ENCODE measurements around the gene YBEY. TPM values are rescaled to one million over a fixed set of nuclear protein-coding genes. Genes with fewer than 3 reads are reported as not detected.
A peak's percentile ranks its signal among the peaks of the same experiment; 100 is the strongest.

Gene YBEY
- total and polyA plus RNA-seq, 4 donors, result 7.7 to 16.7 (median 13.5) TPM

DNA sequence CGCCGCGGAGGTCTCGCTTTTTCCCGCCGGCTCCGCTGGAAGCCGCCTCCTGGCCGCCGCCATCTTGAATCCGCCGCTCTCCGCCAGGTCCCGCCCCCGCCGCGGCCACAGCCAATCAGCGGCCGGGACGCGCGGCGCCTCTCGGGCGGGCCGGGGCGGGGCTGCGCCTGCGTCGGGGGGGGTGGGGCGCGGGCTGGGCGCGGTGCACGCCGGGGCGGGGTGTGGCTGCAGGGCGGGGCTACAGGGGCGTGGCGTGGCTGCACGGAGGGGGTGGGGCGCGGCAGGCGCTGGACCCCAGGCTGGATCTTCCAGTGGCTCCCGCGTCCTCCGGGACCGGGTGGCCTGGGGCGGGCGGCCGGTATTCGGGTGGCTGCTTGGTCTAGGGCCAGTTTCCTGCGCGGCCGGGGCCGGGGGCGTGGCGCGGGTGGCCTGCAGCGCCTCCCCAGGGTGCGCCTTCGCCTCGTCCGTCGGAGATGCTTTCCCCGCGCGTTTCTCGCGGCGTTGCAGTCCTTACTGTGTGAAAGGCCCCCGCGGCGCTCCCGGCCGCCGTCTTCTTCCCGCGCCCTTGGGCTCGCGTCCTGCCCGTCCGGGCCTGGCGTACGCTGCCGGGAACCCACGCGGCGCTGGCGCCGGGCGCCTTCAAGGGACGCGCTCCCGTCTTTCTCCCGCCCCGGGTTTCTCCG, 38.4 kb downstream of the YBEY start:
- Histone ChIP-seq H3K9me3 (ENCODE audit: control insufficient read depth, low read length) (no peaks in the 10 kb centered on the region), H3K4me3 (ENCODE audit: low read length in 2 of 2) (peak overlapping the region; percentile 80 to 95), H3K4me1 (ENCODE audit: control insufficient read depth in 1 of 2, insufficient read depth in 2 of 2, low read length in 2 of 2) (no peaks in the 10 kb centered on the region), H3K36me3 (ENCODE audit: control insufficient read depth in 1 of 2, insufficient read depth in 2 of 2, low read length in 1 of 2) (no peaks in the 10 kb centered on the region), H3K27me3 (ENCODE audit: control insufficient read depth in 1 of 2, insufficient read depth in 2 of 2, low read length in 1 of 2) (no peaks in the 10 kb centered on the region), H3K27ac (ENCODE audit: low read depth in 1 of 2, low read length in 2 of 2) (peak overlapping the region in 1 of 2 donors; percentile 87)
- 1% methylated on average over 74 to 98 of the region's 98 CpGs for WGBS, 2 donors
- ATAC-seq (ENCODE audit: low FRiP score), result peak; percentile 95
- peak; percentile 90 to 95 for DNase-seq
- intact Hi-C loops (cut with DNase I), result loop anchor here (2.0 to 5.0 kb wide), 4 partner anchors 37 to 142 kb away; partner anchors contain the start of genes YBEY (in 2 of the 2), LSS (in 1 of the 2), MCM3AP (in 1 of the 2) and SPATC1L (in 1 of the 2)

DNA sequence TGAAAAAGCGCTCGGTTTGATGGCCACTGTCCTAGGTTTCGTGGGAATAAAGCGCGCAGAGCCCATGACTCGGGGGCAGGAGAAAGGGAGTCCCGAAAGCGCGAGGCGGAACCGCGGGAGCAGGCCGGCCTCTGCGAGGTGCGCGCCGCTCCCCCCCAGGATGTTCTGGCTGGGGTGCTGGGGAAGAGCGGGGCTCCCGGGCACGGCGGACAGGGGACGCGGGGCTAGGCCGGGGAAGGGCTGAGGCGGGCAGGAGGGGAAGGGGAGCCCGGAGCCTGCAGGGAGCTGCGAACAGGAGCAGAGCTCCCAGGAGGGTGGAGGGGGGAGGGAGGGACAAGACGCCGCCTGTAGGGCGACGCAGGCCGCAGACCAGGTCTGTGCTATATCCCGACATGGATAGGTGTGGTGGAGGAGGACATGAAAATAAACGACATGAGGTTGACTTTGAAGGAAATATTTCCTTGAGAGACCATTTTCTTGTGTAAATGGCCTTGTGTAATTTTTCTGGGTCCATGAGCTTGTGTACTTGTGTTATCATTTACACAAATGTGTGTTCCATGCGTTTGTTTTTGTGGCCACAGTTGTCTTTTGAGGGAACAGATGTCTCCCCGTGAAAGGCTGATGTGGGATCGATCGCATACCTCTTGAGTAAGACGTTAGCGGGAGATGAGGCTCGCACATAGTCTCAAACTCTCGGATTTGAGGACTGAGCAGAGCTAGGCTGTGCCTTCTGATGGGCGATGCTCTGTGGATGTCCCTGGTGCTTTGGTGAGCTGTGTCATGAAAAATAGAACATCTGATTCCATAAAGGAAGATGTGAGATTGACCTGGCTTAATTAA, 39.2 kb downstream of the YBEY start:
- WGBS, 2 donors, result 10% methylated on average over 41 to 43 of the region's 43 CpGs
- peak; percentile 59 to 82 for DNase-seq

DNA sequence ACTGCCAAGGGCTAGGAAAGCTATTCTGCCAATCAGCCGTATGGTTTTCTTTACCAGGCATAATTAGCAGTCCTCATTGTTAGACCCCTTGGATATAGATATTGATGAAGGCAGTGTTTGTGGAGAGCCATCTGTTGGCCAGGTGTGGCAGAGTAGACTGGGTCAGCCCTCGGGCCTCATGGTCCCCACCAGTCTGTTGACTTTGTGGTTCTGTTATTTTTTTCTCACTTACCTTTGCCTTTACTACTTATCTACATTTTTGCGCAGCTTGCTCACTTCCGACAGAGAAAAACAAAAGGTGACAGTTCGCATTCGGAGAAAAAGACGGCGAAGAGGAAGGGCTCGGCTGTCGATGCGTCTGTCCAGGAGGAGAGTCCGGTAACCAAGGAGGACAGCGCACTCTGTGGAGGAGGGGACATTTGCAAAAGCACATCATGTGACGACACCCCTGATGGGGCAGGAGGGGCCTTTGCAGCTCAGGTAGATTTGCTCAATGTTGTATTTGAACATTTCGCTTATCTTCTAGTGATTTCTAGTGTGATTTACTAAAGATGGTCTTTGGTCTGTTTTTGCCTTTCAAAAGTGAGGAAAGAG, 40.1 kb downstream of the YBEY start:
- WGBS, 2 donors, result 95% methylated on average over 15 of the region's 15 CpGs
- Histone ChIP-seq H3K4me3 (ENCODE audit: low read length in 2 of 2) (no peak overlapping the region), H3K36me3 (ENCODE audit: control insufficient read depth in 1 of 2, insufficient read depth in 2 of 2, low read length in 1 of 2) (peaks cover 0 to 1% of the 10 kb centered on the region in 2 donors), H3K27me3 (ENCODE audit: control insufficient read depth in 1 of 2, insufficient read depth in 2 of 2, low read length in 1 of 2) (no peaks in the 10 kb centered on the region), H3K4me1 (ENCODE audit: control insufficient read depth in 1 of 2, insufficient read depth in 2 of 2, low read length in 2 of 2) (no peaks in the 10 kb centered on the region), H3K9me3 (ENCODE audit: control insufficient read depth, low read length) (no peaks in the 10 kb centered on the region), H3K27ac (ENCODE audit: low read depth in 1 of 2, low read length in 2 of 2) (no peak overlapping the region)
- intact Hi-C loops (cut with DNase I), result no loop called here
- ATAC-seq (ENCODE audit: low FRiP score), result no peak
- no peak for DNase-seq

More for the DNA sequence above, 39.2 kb downstream of the YBEY start:
- no peaks in the 10 kb centered on the region for H3K4me1 ChIP-seq (ENCODE audit: control insufficient read depth in 1 of 2, insufficient read depth in 2 of 2, low read length in 2 of 2)
- H3K27ac ChIP-seq (ENCODE audit: low read depth in 1 of 2, low read length in 2 of 2), result peak overlapping the region in 1 of 2 donors; percentile 62
- peaks cover 0 to 1% of the 10 kb centered on the region in 2 donors for H3K36me3 ChIP-seq (ENCODE audit: control insufficient read depth in 1 of 2, insufficient read depth in 2 of 2, low read length in 1 of 2)
- peak overlapping the region; percentile 67 to 80 for H3K4me3 ChIP-seq (ENCODE audit: low read length in 2 of 2)
- no peaks in the 10 kb centered on the region for H3K27me3 ChIP-seq (ENCODE audit: control insufficient read depth in 1 of 2, insufficient read depth in 2 of 2, low read length in 1 of 2)
- H3K9me3 ChIP-seq (ENCODE audit: control insufficient read depth, low read length), result no peaks in the 10 kb centered on the region
- ATAC-seq (ENCODE audit: low FRiP score), result no peak
- intact Hi-C loops (cut with DNase I), result loop anchor here in 1 of 2 donors (2.0 kb wide), 1 partner anchor 38 kb away; the partner anchor contains the start of gene YBEY

DNA sequence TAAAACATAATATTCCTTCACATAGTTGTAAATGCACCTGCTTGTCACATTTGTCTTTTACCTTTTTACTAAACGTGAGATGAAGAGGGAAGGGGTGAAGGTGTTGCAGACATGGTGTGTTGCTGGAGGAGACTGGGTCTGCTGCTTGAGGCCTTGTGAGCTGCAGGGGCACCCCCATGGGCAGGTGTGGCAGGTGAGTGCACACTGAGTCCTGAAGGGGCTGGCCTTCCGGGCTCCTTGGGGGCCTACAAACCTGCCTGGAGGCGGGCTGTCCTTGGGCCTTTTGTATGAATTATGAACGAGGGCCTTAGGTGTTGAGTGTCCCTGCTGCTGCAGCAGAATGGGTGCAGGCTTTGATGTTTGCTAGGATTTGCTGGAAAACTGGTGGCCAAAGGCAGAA, 41.6 kb downstream of the YBEY start:
- no peaks in the 10 kb centered on the region for H3K27me3 ChIP-seq (ENCODE audit: control insufficient read depth in 1 of 2, insufficient read depth in 2 of 2, low read length in 1 of 2)
- no peak overlapping the region for H3K4me3 ChIP-seq (ENCODE audit: low read length in 2 of 2)
- DNase-seq, result no peak
- no peak overlapping the region for H3K27ac ChIP-seq (ENCODE audit: low read depth in 1 of 2, low read length in 2 of 2)
- intact Hi-C loops (cut with DNase I), result no loop called here
- H3K36me3 ChIP-seq (ENCODE audit: control insufficient read depth in 1 of 2, insufficient read depth in 2 of 2, low read length in 1 of 2), result peaks cover 0 to 1% of the 10 kb centered on the region in 2 donors
- ATAC-seq (ENCODE audit: low FRiP score), result no peak
- H3K9me3 ChIP-seq (ENCODE audit: control insufficient read depth, low read length), result no peaks in the 10 kb centered on the region
- WGBS, 2 donors, result 80 to 92% methylated on average over 4 of the region's 4 CpGs
- H3K4me1 ChIP-seq (ENCODE audit: control insufficient read depth in 1 of 2, insufficient read depth in 2 of 2, low read length in 2 of 2), result no peaks in the 10 kb centered on the region

DNA sequence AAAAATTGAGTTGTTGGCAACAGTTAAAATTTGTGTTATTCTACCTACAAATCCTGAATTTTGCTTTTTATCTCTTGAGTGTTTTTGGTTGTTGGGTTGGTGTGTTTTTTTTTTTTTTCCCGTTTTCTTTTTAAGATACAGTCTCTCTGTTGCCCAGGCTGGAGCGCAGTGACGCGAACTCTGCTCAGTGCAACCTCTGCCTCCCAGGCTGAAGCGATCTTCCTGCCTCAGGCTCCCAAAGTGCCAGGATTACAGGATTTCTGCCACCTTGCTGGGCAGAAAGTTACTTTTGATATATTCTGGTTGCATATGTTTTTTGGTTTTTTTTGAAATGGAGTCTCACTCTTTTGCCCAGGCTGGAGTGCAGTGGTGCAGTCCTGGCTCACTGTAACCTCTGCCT, 42.0 kb downstream of the YBEY start:
- DNase-seq, result no peak
- H3K4me1 ChIP-seq (ENCODE audit: control insufficient read depth in 1 of 2, insufficient read depth in 2 of 2, low read length in 2 of 2), result no peaks in the 10 kb centered on the region
- no peak overlapping the region for H3K4me3 ChIP-seq (ENCODE audit: low read length in 2 of 2)
- H3K9me3 ChIP-seq (ENCODE audit: control insufficient read depth, low read length), result no peaks in the 10 kb centered on the region
- intact Hi-C loops (cut with DNase I), result no loop called here
- H3K36me3 ChIP-seq (ENCODE audit: control insufficient read depth in 1 of 2, insufficient read depth in 2 of 2, low read length in 1 of 2), result peaks cover 0 to 1% of the 10 kb centered on the region in 2 donors
- no peaks in the 10 kb centered on the region for H3K27me3 ChIP-seq (ENCODE audit: control insufficient read depth in 1 of 2, insufficient read depth in 2 of 2, low read length in 1 of 2)
- WGBS, 2 donors, result 78 to 79% methylated on average over 5 of the region's 5 CpGs
- no peak for ATAC-seq (ENCODE audit: low FRiP score)
- H3K27ac ChIP-seq (ENCODE audit: low read depth in 1 of 2, low read length in 2 of 2), result no peak overlapping the region

DNA sequence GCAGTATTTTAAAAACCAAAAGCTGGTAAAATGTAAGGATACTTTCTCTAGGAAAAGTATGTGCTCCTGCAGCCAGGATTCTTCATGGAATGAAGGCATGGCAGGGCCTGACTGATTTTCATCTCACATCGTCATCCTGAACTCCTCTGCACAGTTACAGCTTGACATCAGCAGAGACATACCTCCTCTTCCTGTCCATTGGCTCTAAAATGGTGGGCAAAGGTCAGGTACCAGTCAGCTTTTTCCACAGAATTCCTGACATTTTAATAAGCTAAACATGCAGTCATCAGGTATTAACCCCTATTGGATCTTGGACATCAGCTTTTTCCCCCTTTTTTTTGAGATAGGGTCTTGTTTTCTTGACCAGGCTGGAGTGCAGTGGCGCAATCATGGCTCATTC, 43.7 kb downstream of the YBEY start:
- peaks cover 0 to 3% of the 10 kb centered on the region in 2 donors for H3K36me3 ChIP-seq (ENCODE audit: control insufficient read depth in 1 of 2, insufficient read depth in 2 of 2, low read length in 1 of 2)
- H3K27ac ChIP-seq (ENCODE audit: low read depth in 1 of 2, low read length in 2 of 2), result no peak overlapping the region
- intact Hi-C loops (cut with DNase I), result no loop called here
- no peaks in the 10 kb centered on the region for H3K9me3 ChIP-seq (ENCODE audit: control insufficient read depth, low read length)
- no peaks in the 10 kb centered on the region for H3K27me3 ChIP-seq (ENCODE audit: control insufficient read depth in 1 of 2, insufficient read depth in 2 of 2, low read length in 1 of 2)
- ATAC-seq (ENCODE audit: low FRiP score) (no peak), DNase-seq (no peak)
- 95% methylated on average over 2 of the region's 2 CpGs for WGBS, 2 donors
- no peak overlapping the region for H3K4me3 ChIP-seq (ENCODE audit: low read length in 2 of 2)
- H3K4me1 ChIP-seq (ENCODE audit: control insufficient read depth in 1 of 2, insufficient read depth in 2 of 2, low read length in 2 of 2), result no peaks in the 10 kb centered on the region

DNA sequence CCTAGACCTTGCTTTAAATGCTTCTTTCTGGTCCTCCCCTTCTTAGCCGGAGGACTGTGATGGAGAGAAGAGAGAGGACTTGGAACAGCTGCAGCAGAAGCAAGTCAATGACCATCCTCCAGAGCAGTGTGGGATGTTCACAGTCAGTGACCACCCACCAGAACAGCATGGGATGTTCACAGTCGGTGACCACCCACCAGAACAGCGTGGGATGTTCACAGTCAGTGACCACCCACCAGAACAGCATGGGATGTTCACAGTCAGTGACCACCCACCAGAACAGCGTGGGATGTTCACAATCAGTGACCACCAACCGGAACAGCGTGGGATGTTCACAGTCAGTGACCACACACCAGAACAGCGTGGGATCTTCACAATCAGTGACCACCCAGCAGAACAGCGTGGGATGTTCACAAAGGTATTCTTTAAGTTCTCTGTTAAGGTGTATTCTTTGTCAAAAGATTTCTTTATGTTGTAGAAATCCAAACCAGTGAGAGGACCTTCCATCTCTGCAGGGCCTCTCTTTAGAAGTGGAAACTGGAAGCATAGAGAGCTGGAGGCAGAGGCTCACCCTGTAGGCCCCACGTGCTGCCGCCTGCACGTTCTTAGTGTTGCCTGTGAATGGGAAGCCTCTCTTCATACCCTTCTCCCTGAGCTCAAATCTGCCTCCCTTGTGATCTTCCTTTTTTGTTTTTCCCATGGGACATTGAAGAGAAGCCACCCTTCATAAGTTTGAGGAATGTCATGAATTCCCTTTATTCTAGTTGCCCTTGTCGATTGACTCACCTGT, 48.4 kb downstream of the YBEY start:
- Histone ChIP-seq H3K27me3 (ENCODE audit: control insufficient read depth in 1 of 2, insufficient read depth in 2 of 2, low read length in 1 of 2) (no peaks in the 10 kb centered on the region), H3K4me3 (ENCODE audit: low read length in 2 of 2) (no peak overlapping the region), H3K27ac (ENCODE audit: low read depth in 1 of 2, low read length in 2 of 2) (no peak overlapping the region), H3K36me3 (ENCODE audit: control insufficient read depth in 1 of 2, insufficient read depth in 2 of 2, low read length in 1 of 2) (peaks cover 3 to 6% of the 10 kb centered on the region in 2 donors), H3K9me3 (ENCODE audit: control insufficient read depth, low read length) (no peaks in the 10 kb centered on the region), H3K4me1 (ENCODE audit: control insufficient read depth in 1 of 2, insufficient read depth in 2 of 2, low read length in 2 of 2) (no peaks in the 10 kb centered on the region)
- 91 to 95% methylated on average over 12 of the region's 12 CpGs for WGBS, 2 donors
- DNase-seq (peak; percentile 8 to 19), ATAC-seq (ENCODE audit: low FRiP score) (no peak)
- intact Hi-C loops (cut with DNase I), result no loop called here

DNA sequence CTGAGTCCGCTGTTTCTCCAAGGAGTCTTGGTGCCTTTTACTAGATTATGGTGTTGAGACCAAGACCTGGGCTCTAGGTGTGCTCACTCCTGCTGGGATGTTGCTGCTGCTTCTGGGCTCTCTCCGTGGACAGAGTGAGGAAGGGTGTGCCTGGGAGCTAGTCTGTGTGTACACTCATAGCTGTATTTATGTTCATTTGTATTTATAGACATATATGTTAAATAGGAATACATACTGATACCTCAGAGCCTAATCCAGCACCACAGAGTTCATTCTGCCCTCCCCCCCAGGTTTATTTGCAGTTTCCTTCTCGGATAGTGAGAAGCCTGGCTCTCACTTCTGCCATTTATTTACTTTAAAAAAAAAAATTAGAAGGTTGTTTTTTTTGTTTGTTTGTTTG, 50.5 kb downstream of the YBEY start:
- 90 to 94% methylated on average over 3 of the region's 3 CpGs for WGBS, 2 donors
- no peak overlapping the region for H3K4me3 ChIP-seq (ENCODE audit: low read length in 2 of 2)
- H3K36me3 ChIP-seq (ENCODE audit: control insufficient read depth in 1 of 2, insufficient read depth in 2 of 2, low read length in 1 of 2), result peaks cover 3 to 4% of the 10 kb centered on the region in 2 donors
- H3K4me1 ChIP-seq (ENCODE audit: control insufficient read depth in 1 of 2, insufficient read depth in 2 of 2, low read length in 2 of 2), result no peaks in the 10 kb centered on the region
- DNase-seq (peak; percentile 5 to 38), ATAC-seq (ENCODE audit: low FRiP score) (no peak)
- H3K9me3 ChIP-seq (ENCODE audit: control insufficient read depth, low read length), result no peaks in the 10 kb centered on the region
- intact Hi-C loops (cut with DNase I), result no loop called here
- H3K27me3 ChIP-seq (ENCODE audit: control insufficient read depth in 1 of 2, insufficient read depth in 2 of 2, low read length in 1 of 2), result no peaks in the 10 kb centered on the region
- H3K27ac ChIP-seq (ENCODE audit: low read depth in 1 of 2, low read length in 2 of 2), result no peak overlapping the region
